Stomach smooth muscle (tissue), 2 donors: ENCODE data around the gene COL27A1.

Experiments
- H3K27ac ChIP-seq: one replicate; pipeline ENCODE4 v1.7.0; 2013; ENCODE audit warnings: mild to moderate bottlenecking, low read length, inconsistent platforms
- H3K27me3 ChIP-seq, 2 donors: one replicate each; pipeline ENCODE4 v1.7.0; 2013; ENCODE audit warnings: low read length in 2 of 2; ENCODE audit not compliant: insufficient read depth in 2 of 2, control insufficient read depth in 1 of 2
- H3K36me3 ChIP-seq, 2 donors: one replicate each; pipeline ENCODE4 v1.7.0; 2013; ENCODE audit warnings: low read length in 2 of 2; ENCODE audit not compliant: control insufficient read depth in 2 of 2, insufficient read depth in 2 of 2
- H3K4me1 ChIP-seq: one replicate; pipeline ENCODE4 v1.7.0; 2013; ENCODE audit warnings: low read length; ENCODE audit not compliant: control insufficient read depth, insufficient read depth
- H3K4me3 ChIP-seq, 2 donors: one replicate each; pipeline ENCODE4 v1.7.0; 2013; ENCODE audit warnings: low read length in 2 of 2
- H3K9ac ChIP-seq, 2 donors: one replicate each; pipeline ENCODE4 v1.7.0; 2013; ENCODE audit warnings: low read length in 2 of 2, mild to moderate bottlenecking in 1 of 2
- H3K9me3 ChIP-seq, 2 donors: one replicate each; pipeline ENCODE4 v1.7.0; 2013; ENCODE audit warnings: low read length in 2 of 2; ENCODE audit not compliant: control insufficient read depth in 2 of 2
- donor health status: healthy.
- donor health status: Pancreatic carcinoma.

Gene COL27A1

GRCh38 chr9:114343471-114344187, 188.3 kb downstream of the COL27A1 start:
- Histone ChIP-seq H3K4me3 (no peak overlapping the region), H3K27me3 (no peaks in the 10 kb centered on the region), H3K36me3 (peaks cover 37 to 68% of the 10 kb centered on the region in 2 donors), H3K9ac (peak overlapping the region; percentile 36 to 42), H3K4me1 (peaks cover 22% of the 10 kb centered on the region), H3K27ac (peak overlapping the region; percentile 88), H3K9me3 (no peaks in the 10 kb centered on the region)

- H3K27ac ChIP-seq, result peak overlapping the region; percentile 88
- peaks cover 34 to 63% of the 10 kb centered on the region in 2 donors for H3K36me3 ChIP-seq
- H3K27me3 ChIP-seq, result no peaks in the 10 kb centered on the region
- H3K9me3 ChIP-seq, result no peaks in the 10 kb centered on the region
- no peak overlapping the region for H3K4me3 ChIP-seq
- H3K9ac ChIP-seq, result peak overlapping the region; percentile 34 to 43
- H3K4me1 ChIP-seq, result peaks cover 27% of the 10 kb centered on the region
Measured at GRCh38 chr9:114344188-114344566, 188.8 kb downstream of the COL27A1 start.

GRCh38 chr9:114344692-114345091, 189.4 kb downstream of the COL27A1 start:
- Histone ChIP-seq H3K9ac (peak overlapping the region; percentile 34 to 43), H3K4me1 (peaks cover 32% of the 10 kb centered on the region), H3K36me3 (peaks cover 35 to 63% of the 10 kb centered on the region in 2 donors), H3K27me3 (no peaks in the 10 kb centered on the region), H3K27ac (peak overlapping the region; percentile 88), H3K4me3 (no peak overlapping the region), H3K9me3 (no peaks in the 10 kb centered on the region)

GRCh38 chr9:114345493-114346065, 190.2 kb downstream of the COL27A1 start:
- no peaks in the 10 kb centered on the region for H3K27me3 ChIP-seq
- peaks cover 32% of the 10 kb centered on the region for H3K4me1 ChIP-seq
- peaks cover 38 to 60% of the 10 kb centered on the region in 2 donors for H3K36me3 ChIP-seq
- no peak overlapping the region for H3K9ac ChIP-seq
- no peaks in the 10 kb centered on the region for H3K9me3 ChIP-seq
- H3K27ac ChIP-seq, result no peak overlapping the region
- no peak overlapping the region for H3K4me3 ChIP-seq

DNA sequence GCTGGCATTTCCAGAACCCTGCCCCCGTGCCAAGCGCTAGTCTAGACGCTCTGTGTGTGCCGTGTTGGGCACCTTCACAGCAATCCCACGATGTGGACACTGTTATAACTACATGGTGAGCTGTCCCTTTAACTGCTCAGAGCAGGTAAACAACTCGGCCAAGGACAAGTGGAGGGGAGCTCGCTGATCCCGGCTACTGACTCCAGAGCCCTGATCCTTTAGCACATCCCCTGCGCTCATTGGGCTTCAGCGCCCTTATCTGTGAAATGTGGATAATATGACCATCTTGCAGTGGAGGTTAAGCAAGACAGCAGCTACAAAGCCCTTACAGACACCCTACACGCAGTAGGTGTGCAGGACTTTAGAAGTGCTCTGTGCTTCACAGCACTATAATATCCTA, 190.8 kb downstream of the COL27A1 start:
- Histone ChIP-seq H3K27ac (no peak overlapping the region), H3K4me1 (peaks cover 32% of the 10 kb centered on the region), H3K9ac (no peak overlapping the region), H3K36me3 (peaks cover 34 to 58% of the 10 kb centered on the region in 2 donors), H3K27me3 (no peaks in the 10 kb centered on the region), H3K4me3 (no peak overlapping the region), H3K9me3 (no peaks in the 10 kb centered on the region)

DNA sequence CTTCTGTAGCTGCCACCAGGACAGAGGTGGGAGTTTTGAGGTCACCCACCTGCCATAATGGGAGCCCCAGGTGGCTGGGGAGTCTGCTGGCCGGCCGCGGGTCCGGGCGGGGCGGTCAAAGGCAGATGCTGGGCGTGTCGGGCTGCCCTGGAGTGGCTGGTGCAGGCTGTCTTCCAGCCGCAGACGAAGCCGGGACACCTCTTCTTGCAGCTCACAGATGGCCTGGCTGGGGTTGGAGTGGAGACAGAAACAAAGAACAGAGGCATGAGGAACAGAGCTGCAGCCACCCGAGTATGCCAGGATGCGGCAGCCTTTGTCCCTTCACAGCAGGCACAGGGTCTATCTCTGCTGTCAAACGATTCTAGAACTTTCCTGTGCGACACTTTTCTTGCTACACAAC, 192.3 kb downstream of the COL27A1 start:
- Histone ChIP-seq H3K4me1 (peaks cover 32% of the 10 kb centered on the region), H3K27ac (peak overlapping the region; percentile 88), H3K9ac (no peak overlapping the region), H3K36me3 (peaks cover 31 to 46% of the 10 kb centered on the region in 2 donors), H3K27me3 (no peaks in the 10 kb centered on the region), H3K9me3 (no peaks in the 10 kb centered on the region), H3K4me3 (no peak overlapping the region)

- H3K4me1 ChIP-seq, result peaks cover 32% of the 10 kb centered on the region
- peak overlapping the region; percentile 88 for H3K27ac ChIP-seq
- peaks cover 28 to 44% of the 10 kb centered on the region in 2 donors for H3K36me3 ChIP-seq
- no peak overlapping the region for H3K4me3 ChIP-seq
- H3K9me3 ChIP-seq, result no peaks in the 10 kb centered on the region
- no peaks in the 10 kb centered on the region for H3K27me3 ChIP-seq
- H3K9ac ChIP-seq, result peak overlapping the region; percentile 23 to 58
Measured at GRCh38 chr9:114348261-114348905, 193.0 kb downstream of the COL27A1 start.

- Histone ChIP-seq H3K36me3 (peaks cover 31 to 42% of the 10 kb centered on the region in 2 donors), H3K27ac (peak overlapping the region; percentile 88), H3K27me3 (no peaks in the 10 kb centered on the region), H3K4me3 (no peak overlapping the region), H3K9ac (peak overlapping the region; percentile 23 to 58), H3K4me1 (peaks cover 27% of the 10 kb centered on the region), H3K9me3 (no peaks in the 10 kb centered on the region)
Measured at GRCh38 chr9:114348906-114349482, 193.7 kb downstream of the COL27A1 start.

GRCh38 chr9:114349713-114350480, 194.6 kb downstream of the COL27A1 start:
- Histone ChIP-seq H3K4me3 (no peak overlapping the region), H3K27ac (peak overlapping the region; percentile 88), H3K36me3 (peaks cover 31 to 42% of the 10 kb centered on the region in 2 donors), H3K27me3 (no peaks in the 10 kb centered on the region), H3K9ac (peak overlapping the region in 1 of 2 donors; percentile 47), H3K9me3 (no peaks in the 10 kb centered on the region), H3K4me1 (peaks cover 22% of the 10 kb centered on the region)
